HG03060 (cell line): ENCODE measurements around the gene MACROD1.

Experiments
- ATAC-seq: cut with Tn5 transposase; IDR thresholded peaks from one replicate; pipeline ENCODE4 v1.9.1; 2021; ENCODE audit warnings: low read depth, moderate number of reproducible peaks; ENCODE audit not compliant: unreplicated experiment

MACROD1 gene

DNA sequence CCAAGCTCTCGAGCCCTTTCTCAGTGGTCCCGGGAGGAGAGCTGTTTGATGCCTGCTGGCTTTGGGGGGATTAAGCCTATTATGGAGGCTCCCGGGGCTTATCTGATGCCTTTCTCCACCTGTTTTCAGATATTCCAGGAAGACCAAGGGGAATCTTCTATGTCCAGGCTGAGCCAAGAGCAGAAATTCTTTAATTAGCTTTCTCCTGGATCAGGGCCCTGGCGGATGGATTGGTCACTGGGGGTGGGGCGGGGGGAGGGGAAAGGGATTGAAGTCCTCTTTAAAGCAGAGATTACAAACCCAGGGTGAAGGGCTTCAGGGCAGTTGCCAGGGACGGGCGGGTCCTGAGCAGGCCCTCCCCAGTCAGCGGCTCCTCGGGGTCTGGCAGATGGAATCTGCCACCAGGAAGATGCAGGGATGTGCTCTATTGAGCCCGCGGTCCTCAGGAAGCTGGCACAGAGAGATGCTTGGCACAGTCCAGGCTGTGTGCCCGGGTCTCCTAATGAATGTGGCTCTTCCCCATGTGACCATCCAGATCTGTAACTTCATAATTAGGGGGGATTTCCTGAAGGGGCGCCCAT is 33.6 kb downstream of the MACROD1 start:
- ATAC-seq: no peak

DNA sequence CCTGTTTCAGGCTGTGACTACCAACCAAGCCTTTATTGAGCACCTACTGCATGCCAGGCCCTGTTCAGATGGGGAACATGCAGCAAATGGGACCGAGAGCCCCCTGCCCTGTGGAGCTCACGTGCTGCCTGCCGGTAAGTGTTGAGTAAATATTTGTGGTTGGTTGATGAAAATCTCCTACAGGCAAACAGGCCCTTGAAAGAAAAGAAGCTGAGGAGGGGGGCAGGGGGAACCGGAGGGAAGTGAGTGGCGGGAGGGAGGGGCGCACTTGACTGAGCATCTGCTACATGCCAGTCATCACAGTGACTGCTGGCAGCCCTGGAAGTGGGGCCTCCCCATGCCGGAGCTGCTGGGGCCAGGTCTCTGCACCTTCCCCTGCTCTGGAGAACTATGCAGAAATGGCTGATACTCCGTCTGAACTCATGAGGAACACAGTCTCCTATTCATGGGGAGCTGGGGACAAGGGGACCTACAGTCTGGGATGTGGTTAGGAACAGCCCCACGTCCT is 34.2 kb downstream of the MACROD1 start:
- no peak for ATAC-seq

DNA sequence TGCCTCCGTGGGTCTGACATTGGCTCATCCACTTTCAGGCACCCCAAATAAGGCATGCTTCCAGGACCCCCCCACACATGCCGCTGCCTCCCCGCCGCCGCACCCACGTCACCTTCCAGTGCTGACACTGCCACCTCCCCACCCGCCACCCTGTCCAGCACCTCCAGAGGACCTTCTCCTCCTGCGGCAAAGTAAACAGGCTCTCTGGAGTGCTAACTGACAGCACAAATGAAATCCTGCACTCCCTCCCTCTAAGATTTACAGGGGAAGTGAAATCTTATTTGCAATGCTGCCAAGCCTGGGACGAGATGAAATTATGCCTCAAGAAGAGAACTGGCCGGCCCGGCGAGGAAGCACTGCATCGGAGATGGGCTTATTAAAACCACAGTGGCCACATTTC is 35.3 kb downstream of the MACROD1 start:
- ATAC-seq: no peak

DNA sequence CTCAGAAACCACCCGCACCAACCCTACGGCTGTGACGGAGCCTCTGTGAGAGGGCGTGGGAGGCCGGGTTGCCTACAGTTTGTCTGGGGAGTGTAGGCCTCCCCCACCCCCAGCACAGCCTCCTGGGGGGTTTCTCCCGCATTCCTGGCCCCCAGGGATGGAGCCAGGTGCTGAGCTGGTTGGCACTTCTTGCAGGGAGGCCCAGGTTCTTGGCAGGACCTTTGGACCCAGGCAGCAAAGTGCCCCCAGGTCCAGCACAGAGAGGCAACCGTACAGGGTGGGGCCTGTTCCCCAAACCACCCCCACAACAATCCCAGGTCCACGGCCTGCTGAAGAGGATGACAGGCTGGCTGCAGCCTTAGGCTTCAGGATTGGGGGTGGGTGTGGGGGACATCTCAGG is 36.5 kb downstream of the MACROD1 start:
- no peak for ATAC-seq

DNA sequence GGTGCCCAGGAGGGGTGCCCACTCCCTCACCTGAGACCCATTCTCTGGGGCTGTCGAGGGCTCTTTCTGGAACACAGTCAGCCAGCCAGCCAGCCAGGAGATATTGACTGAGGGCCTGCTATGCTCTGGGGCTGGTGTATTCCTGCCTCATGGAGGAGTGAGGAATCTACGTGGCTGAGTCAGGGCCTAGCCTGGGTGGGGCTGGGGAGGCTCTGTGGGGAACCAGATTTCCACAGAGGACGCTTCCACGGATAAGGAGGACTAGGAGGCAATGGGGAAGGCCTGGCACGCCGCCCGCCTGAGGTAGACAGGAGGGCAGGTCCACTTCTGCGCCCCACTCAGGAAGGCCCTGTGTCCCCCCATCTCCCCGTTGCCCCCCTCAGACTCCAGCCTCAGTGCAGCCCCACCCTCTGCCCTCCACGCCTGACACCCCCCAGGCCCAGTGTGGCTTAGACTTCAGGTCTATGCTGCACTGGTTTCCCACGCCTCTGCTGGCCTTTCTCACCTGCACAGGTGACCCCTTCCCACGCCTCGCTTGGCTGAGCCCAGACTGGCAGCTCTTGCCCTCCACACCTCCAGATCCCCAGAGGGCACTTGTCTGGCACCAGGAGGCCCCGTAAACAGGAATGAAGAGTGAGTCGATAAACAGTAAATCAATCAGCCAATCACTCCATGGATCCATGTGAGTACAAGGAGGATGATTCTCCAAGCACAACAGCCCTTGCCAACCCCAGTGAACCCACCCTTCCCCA is 37.5 kb downstream of the MACROD1 start:
- ATAC-seq: no peak

DNA sequence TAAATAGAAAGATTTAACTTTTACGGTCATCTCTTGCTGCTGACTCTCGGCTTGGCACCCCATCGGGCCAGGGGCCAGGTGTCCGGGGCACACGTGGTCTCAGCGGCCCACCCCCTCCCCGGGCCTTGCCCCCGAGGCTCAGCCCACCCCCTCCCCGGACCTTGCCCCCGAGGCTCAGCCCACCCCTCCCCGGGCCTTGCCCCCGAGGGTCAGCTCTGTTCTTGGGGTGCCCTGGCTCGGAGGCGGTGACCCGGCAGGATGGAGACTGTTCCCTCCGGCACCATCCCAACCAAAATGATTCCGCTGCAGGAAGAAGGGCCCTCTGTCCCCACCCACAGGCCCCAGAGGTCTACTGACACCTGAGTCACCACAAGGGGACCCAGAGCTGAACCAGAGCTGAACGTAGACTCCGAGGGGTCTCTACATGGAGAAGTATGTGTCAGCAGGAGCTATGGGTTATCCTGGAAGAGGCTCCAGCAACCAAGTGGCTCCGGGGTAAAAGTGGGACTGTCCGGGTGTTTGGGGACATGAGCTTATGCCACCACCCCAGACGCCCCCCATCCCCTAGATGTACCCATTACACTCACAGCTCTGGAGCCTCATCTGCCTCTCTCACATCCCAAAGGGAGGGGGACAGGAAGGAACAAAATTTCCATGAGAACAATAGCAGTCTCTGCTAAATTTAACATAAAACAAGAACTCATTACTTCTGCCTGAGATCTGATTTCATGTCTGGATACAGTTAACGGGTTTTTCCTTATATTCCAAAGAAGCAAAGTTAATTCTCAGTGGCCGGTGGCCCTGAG is 38.4 kb downstream of the MACROD1 start:
- no peak for ATAC-seq

DNA sequence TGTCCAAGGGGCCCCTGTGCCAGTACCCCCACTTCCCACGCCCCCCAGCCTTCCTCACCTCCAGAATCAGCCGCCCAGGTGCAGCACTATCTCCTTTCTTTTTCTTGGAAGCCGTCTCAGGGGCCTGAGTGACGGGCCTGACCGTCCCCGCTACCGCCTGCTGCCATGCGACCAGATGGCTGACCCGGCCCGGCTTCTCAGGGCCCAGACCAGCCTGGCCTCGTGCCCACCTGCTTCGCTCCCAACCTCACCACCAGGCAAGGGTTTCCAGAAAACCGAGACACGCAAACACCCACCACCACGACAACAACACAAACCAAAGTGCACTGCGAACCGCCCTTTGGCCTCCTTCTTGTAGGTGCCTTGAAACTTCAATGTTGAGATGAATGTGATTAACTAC is 39.1 kb downstream of the MACROD1 start:
- ATAC-seq: no peak

DNA sequence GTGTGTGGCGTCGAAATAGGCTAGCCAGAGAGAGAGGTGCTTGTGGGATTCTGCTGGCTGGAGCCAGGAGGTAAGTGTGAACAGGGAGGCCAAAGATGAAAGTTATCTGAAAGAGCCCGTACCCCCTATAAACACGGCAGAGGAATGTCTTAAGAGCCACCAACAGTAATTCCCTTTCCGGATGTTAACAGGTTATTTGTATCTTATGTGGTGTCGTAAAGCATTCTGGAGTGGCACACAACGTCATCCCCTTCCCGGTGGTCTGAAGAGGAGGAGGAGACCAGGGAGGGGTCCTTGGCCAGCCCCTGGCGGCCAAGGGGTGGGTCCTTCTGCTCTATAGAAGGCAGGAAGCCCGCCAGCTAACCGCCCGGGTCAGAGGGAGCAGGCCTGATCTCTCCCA is 39.5 kb downstream of the MACROD1 start:
- ATAC-seq: no peak

DNA sequence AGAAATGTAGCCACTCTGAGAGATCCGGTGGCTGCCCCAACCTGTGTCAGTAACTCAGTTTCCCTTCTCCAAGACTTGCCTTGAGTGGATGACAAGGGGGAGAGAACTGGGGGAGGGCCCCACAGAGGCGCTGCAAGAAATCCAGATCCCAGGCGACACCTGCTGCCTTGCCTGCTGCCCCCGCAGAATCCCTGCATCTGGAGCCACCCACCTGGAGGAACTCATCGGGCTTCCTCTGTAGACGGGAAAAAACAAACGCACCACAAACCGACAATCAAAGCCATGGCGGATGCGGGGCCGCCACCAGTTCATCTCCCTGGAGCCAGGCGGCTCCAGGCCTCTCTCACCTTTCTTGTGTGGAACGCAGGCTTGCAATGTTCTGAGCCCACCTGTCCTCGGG is 40.2 kb downstream of the MACROD1 start:
- no peak for ATAC-seq

DNA sequence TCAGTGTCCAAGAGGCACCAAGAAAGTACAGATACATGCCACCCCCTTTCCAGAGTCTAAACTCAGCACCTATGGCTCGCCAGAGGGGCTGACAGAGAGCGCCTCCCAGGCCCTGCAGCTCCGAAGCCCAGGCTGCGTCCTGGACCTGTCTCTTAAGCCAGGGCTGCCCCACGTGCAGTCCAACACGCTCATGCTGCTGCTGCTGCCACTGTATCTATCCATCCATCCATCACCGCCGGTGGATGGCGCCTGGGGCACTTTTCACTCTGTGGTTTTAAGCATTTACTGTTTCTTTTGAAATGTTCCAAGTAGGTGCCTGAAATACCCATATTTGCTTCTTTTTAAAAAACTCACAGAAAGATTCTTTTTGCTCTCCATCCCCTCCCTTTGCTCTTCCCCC is 41.8 kb downstream of the MACROD1 start:
- no peak for ATAC-seq

DNA sequence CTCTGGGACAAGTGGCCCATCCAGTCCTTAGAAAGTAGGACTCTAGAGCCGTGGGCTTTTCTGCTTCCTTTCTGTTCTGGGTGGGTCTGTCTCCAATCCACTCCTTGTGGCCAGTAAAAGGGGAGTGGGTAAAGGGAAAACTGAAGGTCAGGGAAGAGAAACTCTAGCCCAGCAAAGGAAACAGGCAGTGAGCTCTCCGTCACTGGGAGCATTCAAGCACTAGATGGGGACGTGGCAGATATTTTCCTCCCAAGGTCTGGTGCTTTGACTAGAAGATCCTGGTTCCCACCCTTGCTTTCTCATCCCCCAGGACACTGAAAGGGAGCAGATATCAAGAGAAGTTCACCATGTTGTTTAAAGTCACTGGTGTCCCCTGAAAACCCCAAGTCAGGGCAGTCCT is 42.2 kb downstream of the MACROD1 start:
- ATAC-seq: no peak

DNA sequence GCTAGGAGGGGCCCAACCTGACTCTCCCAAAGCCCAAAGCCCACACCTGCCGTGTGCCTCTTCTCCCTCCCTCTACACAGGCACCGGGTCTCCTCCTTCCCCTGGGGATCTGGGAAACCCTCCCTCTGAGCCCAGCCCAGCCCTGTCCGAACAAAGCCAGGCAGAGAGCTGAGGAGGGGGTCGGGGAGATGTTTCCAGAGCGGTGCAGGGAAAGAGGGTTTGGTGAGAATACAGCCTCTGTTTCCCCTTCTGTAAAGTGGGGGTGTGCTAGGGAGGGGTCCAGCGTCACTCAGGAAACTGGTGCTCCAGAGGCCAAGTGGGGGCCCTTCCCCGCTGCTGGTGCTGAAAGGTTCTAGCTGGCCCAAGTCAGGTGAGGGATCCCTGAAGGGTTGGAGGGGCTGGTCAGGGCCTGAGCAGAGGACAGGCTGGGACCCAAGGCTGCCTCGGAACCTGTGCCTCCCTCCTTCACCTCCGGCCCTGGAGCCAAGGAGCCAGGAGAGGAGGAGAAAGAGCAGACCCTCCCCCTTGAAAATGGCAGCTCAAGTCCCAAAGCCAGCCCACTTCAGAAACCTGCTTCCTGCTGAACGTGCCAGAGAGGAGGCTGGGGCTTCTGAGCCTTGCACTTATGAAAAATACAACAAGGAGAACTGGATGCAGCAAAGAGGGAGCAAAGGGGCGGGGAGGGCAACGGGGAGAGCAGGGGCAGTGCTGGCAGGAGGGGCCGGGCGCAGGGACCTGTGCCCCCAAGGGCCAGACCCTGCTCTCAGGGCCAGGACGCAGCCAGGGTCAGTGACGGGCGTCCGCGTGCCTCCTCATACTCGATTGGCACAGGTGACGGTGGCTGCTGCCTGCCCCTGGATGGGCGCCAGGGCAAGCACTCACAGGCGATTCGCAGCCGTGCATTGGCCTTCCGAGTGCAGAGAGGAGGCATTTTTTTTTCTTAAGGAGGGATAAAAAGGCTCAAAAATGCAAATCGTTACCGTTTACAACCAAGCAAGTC is 43.2 kb downstream of the MACROD1 start:
- no peak for ATAC-seq

DNA sequence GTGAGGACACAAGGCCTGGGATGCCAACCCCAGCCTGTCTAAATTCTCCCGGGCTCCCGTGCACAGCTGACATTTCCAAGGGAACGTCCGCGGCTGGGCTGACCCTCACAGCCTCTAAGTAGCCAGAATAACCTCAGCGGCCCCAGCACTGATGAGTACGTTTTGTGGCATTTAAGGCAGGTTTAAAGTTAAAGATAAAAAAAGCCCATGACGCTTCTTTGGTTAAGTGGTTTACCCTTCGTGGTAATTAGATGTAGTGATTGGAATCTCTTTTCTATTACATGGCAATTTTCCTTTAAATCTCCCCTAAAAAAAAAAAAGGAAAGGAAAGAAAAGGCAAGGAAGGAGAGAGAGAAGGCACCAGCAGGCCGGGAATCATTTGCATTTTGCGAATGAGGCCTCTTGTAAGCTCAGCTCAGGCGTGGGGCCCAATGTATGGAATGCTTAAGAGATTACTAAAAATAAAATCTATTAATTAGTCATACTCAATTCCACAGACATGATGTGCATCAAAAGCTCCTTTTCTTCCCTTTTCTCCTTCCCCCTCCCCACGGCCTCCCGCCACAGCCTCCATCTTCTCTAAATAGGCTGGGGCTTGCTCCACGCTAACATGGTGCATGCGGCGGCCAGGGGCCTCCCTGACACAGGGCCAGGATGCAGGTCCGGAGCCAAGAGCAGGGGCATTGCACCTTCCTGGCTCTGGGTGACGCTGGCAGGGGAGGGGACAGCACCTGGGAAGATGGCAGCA is 44.1 kb downstream of the MACROD1 start:
- no peak for ATAC-seq

DNA sequence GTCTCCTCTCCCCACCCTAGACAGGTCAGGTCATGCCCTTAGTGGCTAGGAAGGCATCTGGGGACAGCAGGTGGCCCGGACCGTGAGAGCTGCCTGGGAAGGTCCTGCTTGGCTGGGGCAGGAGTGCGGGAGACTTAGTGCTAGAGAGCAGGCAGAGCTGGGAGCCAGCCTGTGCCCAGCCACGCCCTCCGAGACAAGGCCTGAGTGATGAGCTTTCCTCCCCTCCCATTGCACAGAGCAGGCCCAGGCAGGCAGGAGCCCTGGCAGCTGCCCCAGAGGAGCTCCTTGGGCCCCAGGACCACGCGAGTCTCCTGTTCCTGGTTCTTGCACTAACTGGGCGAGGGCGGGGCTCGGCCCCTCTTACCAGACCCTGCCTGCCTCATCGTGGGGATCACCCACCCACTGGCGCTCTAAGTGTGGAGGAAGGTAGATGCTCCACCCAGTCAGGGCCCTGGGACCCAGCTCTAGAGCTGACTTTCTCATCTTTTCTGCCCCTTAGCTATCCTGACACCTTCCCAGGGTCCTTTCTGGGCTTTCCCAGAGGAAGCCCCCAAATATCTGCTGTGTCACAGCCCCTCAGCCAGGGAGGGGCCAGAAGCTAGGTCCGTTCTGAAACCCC is 44.9 kb downstream of the MACROD1 start:
- ATAC-seq: no peak

DNA sequence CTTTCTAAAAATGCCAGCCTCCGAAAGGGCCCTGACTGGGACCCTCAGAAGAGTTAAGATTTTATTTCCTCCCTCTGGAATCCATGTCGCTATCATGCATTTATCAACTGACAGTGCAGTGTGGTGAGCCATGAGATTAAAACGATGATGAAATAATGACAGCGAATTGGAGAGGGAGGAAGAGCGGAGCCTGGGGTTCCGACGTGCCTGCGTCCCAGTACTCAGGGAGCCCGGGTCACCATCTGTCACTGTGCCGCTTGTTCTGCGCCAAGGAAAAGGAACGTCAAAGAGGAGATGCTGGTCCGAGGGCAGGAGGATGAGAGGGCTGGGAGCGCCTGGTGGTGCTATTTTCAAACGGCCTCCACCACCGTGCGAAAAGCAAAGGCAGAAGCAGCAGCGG is 46.2 kb downstream of the MACROD1 start:
- ATAC-seq: no peak

DNA sequence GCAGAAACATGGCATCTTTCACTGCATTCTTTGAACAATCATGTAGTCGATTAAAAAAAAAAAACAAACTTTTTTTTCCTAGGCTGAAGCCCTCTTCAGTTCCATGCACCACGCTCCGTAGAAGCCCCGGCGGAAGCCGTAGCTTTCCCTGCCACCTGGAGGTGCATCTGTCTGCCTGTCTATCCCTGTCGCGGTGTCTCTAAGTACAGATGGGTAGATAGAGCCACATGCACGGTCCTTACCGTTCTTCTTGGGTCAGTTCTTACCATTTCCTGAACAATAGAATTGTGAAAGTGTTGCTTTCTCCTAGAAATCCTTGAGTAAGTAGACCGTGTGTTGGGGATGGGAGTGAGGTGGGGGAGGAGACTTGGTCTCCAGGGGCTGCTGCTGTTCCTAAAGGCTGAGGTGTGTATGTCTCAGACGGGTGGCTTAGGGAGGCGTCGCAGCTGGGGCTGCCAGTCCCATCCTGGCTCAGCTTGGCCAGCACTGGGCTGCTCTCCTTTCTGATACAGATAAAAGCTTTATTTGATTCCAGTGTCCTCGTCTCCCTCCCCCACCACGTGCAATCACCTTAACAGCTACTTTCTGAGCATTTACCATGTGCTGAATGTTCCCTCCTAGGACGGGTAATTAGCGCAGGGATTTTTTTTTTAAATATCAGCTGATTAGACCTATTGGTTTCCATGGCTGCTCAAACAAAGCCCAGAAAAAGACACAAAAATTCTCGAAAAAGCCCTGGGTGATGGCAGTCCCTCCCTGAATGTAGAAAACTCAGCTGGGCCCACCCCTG is 46.8 kb downstream of the MACROD1 start:
- no peak for ATAC-seq

DNA sequence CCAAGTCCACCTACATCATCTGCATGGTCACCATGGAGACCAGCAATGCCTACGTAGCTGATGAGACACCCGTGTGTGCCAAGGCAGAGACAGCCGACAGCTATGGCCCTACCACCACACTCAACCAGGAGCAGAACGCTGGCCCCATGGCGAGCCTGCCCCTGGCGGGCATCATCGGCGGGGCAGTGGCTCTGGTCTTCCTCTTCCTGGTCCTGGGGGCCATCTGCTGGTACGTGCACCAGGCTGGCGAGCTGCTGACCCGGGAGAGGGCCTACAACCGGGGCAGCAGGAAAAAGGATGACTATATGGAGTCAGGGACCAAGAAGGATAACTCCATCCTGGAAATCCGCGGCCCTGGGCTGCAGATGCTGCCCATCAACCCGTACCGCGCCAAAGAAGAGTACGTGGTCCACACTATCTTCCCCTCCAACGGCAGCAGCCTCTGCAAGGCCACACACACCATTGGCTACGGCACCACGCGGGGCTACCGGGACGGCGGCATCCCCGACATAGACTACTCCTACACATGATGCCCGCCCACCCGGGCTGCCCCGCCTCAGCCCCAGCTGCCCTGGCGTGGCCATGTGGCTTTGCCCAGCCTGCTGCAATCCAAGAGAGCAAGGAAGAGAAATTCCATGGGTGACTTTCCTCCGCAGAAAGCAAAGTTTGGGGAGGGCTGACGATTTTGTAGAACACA is 48.0 kb downstream of the MACROD1 start:
- ATAC-seq: no peak
